ENCODE data around the gene BLVRA.
"Not testable (repeated sequence)": the region's sequence is repeated elsewhere in the genome, so short reads cannot be mapped to it uniquely, and the experiment has no call there.

BLVRA gene, protein sequence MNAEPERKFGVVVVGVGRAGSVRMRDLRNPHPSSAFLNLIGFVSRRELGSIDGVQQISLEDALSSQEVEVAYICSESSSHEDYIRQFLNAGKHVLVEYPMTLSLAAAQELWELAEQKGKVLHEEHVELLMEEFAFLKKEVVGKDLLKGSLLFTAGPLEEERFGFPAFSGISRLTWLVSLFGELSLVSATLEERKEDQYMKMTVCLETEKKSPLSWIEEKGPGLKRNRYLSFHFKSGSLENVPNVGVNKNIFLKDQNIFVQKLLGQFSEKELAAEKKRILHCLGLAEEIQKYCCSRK

DNA sequence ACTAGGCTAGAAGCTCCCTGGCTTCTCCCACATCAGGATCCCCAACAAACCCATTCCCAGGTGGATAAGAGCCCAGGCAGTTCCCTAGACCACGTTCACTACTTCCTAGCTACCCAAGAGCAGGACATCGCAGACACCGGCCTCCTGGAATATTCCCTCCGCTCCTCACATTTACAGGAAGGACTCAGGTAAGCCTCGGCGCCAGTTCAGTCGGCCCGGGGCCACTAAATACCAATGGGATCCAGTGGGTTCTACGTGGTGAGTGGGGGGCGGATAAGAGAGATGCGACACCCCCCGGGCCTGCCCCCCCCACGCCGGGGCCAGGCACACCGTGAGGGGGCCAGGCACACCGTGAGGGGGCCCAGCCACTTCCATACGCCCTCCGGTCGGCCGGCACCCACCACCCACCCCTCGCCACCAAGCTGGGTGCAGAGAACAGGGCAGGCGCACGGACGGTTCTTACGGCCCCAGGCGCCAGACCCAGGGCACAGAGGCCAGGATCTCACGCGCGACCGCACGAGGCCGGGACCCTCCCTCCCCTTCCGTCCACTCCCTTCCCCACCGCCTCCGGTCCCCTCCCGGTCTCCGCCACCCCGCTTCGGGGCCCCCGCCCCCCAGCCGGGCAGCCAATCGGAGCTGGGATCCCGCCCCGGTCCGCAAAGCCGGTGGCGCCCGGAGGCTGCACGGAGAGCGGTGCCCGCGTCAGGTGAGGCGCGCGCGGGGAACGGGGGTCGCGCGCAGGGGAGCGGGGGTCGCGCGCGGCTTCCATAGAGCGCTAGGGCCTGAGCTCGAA, at the start of gene BLVRA:
BLVRA (plus strand) TSS at position 652 of the 793 bp plus-strand sequence. CDS start 12,479 bp downstream, outside the sequence.
- TF ChIP-seq, protein P1, sequence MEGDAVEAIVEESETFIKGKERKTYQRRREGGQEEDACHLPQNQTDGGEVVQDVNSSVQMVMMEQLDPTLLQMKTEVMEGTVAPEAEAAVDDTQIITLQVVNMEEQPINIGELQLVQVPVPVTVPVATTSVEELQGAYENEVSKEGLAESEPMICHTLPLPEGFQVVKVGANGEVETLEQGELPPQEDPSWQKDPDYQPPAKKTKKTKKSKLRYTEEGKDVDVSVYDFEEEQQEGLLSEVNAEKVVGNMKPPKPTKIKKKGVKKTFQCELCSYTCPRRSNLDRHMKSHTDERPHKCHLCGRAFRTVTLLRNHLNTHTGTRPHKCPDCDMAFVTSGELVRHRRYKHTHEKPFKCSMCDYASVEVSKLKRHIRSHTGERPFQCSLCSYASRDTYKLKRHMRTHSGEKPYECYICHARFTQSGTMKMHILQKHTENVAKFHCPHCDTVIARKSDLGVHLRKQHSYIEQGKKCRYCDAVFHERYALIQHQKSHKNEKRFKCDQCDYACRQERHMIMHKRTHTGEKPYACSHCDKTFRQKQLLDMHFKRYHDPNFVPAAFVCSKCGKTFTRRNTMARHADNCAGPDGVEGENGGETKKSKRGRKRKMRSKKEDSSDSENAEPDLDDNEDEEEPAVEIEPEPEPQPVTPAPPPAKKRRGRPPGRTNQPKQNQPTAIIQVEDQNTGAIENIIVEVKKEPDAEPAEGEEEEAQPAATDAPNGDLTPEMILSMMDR (IDR thresholded peaks at IDR 0.05; ENCODE audit: low read depth, low read length): no peak
- H3K4me3 ChIP-seq (ENCODE audit: low read depth, low read length): peak within 1 kb of the TSS; percentile 44
- peak; percentile 23 for DNase-seq (ENCODE audit: low read depth, low spot score)
- in situ Hi-C loops (cut with HindIII; ENCODE audit: low sequenced_read_pairs): no loop called here

DNA sequence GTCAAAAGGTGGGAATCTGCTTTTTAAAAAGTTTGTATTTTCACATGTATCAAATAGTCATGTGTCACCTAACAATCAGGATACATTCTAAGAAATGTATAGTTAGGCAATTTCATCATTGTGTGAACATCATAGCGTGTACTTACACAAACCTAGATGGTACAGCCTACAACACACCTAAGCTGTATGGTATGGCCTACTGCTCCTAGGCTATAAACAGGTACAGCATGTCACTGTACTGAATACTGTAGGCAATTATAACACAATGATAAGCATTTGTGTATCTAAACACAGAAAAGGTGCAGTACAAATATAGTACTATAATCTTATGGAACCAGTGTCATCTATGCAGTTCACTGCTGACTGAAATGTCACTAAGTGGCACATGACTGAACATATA, 47.0 kb upstream of the BLVRA start:
- in situ Hi-C loops (cut with HindIII; ENCODE audit: low sequenced_read_pairs): no loop called here
- TF ChIP-seq, protein P1 (IDR thresholded peaks at IDR 0.05; ENCODE audit: low read depth, low read length): no peak
- H3K4me3 ChIP-seq (ENCODE audit: low read depth, low read length): no peak overlapping the region
- DNase-seq (ENCODE audit: low read depth, low spot score): no peak

DNA sequence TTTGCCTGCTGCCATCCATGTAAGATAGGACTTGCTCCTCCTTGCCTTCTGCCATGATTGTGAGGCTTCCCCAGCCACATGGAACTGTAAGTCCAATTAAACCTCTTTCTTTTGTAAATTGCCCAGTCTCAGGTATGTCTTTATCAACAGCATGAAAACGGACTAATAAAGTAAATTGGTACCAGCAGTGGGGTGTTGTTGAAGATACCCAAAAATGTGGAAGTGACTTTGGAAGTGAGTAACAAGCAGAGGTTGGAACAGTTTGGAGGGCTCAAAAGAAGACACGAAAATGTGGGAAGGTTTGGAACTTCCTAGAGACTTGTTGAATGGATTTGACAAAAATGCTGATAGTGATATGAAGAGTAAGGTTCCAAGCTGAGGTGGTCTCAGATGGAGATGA, 42.5 kb upstream of the BLVRA start:
- in situ Hi-C loops (cut with HindIII; ENCODE audit: low sequenced_read_pairs): not testable (repeated sequence)

DNA sequence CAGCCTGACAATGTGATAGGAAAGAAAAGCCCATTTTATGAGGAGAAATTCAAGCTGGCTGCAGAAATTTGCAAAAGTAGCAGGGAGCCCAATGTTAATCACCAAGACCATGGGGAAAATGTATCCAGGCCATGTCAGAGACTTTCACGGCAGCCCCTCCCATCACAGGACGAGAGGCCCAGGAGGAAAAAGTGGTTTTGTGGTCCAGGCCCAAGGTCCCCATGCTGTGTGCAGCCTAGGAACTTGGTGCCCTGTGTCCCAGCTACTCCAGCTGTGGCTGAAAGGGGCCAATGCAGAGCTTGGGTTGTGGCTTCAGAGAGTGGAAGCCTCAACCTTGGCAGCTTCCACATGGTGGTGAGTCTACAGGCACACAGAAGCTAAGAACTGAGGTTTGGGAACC, 41.9 kb upstream of the BLVRA start:
- in situ Hi-C loops (cut with HindIII; ENCODE audit: low sequenced_read_pairs): no loop called here
- H3K4me3 ChIP-seq (ENCODE audit: low read depth, low read length): no peak overlapping the region
- TF ChIP-seq, protein P1 (IDR thresholded peaks at IDR 0.05; ENCODE audit: low read depth, low read length): no peak
- DNase-seq (ENCODE audit: low read depth, low spot score): no peak

More for the DNA sequence above, 42.5 kb upstream of the BLVRA start:
- DNase-seq (ENCODE audit: low read depth, low spot score); H3K4me3 ChIP-seq (ENCODE audit: low read depth, low read length): not testable (repeated sequence)

DNA sequence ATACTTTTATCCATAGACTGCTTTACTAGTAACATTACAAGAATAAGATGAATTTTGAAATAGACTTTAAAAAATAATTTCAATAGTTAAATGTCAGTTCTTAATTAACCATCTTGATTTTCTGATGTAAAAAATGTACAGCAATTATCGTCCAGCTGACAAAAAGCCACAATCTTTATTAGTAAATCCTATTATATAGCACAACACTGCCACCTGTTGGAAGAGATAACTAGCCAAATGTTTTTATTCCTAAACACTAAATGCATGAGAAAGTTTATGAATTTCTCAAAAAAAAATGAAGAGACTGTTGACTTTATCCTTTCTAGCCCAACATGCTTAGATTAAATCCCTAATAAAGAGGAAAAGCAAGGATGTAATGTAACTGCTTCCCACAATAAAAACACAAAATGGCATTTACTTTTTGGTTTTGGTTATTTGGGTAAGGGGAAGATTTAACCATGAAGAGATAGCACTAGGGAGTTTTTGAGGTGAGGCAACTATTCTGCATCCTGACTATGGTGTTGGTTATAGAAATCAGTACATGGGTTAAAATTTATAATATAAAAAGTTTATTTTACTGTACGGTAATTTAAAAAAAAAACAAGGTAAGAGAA, 37.2 kb upstream of the BLVRA start:
- in situ Hi-C loops (cut with HindIII; ENCODE audit: low sequenced_read_pairs): no loop called here
- TF ChIP-seq, protein P1 (IDR thresholded peaks at IDR 0.05; ENCODE audit: low read depth, low read length): peak; percentile 52
- no peak overlapping the region for H3K4me3 ChIP-seq (ENCODE audit: low read depth, low read length)
- peak; percentile 75 for DNase-seq (ENCODE audit: low read depth, low spot score)

DNA sequence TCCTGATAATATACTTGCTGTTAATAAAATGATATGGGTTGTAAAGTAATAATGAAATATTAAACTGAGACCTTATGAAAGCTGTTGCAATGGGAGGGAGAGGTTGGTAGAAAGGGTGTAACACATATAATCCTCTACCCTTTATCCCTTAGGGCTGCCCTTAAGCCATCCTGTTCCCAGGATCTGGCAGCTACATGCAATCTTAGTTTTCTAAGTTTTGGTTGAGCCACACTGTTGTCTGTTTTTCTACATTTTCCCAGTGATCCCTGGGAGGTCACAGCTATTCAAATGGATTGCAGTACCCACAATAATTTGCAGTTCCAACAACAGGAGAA, 35.5 kb upstream of the BLVRA start:
- TF ChIP-seq, protein P1 (IDR thresholded peaks at IDR 0.05; ENCODE audit: low read depth, low read length): no peak
- in situ Hi-C loops (cut with HindIII; ENCODE audit: low sequenced_read_pairs): no loop called here

DNA sequence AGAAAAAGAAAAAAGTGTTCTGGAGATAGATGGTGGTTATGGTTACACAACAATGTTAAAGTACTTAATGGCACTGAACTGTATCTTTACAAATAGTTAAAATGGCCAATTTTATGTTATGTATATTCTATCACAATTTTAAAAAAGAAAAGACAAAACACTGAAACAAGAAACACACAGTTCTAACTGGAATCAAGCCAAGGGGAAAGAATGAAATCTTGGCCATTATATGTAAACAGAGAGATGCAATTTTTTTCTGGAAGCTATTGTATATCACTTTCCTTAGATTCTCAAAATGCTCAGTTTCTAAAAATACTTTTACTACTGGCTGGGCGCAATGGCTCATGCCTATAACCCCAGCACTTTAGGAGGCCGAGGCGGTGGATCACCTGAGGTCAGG, 33.2 kb upstream of the BLVRA start:
- no peak for DNase-seq (ENCODE audit: low read depth, low spot score)
- TF ChIP-seq, protein P1 (IDR thresholded peaks at IDR 0.05; ENCODE audit: low read depth, low read length): no peak
- H3K4me3 ChIP-seq (ENCODE audit: low read depth, low read length): no peak overlapping the region
- in situ Hi-C loops (cut with HindIII; ENCODE audit: low sequenced_read_pairs): no loop called here

More for the DNA sequence above, 35.5 kb upstream of the BLVRA start:
- DNase-seq (ENCODE audit: low read depth, low spot score): no peak
- H3K4me3 ChIP-seq (ENCODE audit: low read depth, low read length): no peak overlapping the region

Measured in astrocyte of the spinal cord (primary cell).